ENCODE results near the gene CDH12. TPM values are rescaled to one million over a fixed set of nuclear protein-coding genes. Genes with fewer than 3 reads are reported as not detected.

CDH12 gene
- total and polyA plus RNA-seq, 7 donors: 0.04 TPM; not detected in 6

GRCh38 chr5:22411554-22412349 lies 441.4 kb downstream of the CDH12 start:
- Histone ChIP-seq H3K4me3 (no peak overlapping the region), H3K4me1 (no peaks in the 10 kb centered on the region), H3K9me3 (no peaks in the 10 kb centered on the region), H3K27me3 (no peaks in the 10 kb centered on the region), H3K27ac (no peak overlapping the region), H3K36me3 (no peaks in the 10 kb centered on the region)
- intact Hi-C loops (cut with DNase I): no loop called here
- DNase-seq: no peak
- 38 to 42% methylated on average over 4 of the region's 4 CpGs for WGBS, 2 donors
- TF ChIP-seq CTCF (IDR thresholded peaks at IDR 0.05): no peak
- no peak for TF ChIP-seq POLR2AphosphoS5 (IDR thresholded peaks at IDR 0.05)
- TF ChIP-seq EP300 (IDR thresholded peaks at IDR 0.05): no peak
- TF ChIP-seq POLR2A (IDR thresholded peaks at IDR 0.05): no peak

GRCh38 chr5:22391956-22392355 lies 461.2 kb downstream of the CDH12 start:
- no peak for DNase-seq
- 75 to 78% methylated on average over 3 of the region's 3 CpGs for WGBS, 2 donors
- Histone ChIP-seq H3K36me3 (no peaks in the 10 kb centered on the region), H3K27me3 (no peaks in the 10 kb centered on the region), H3K4me1 (no peaks in the 10 kb centered on the region), H3K4me3 (no peak overlapping the region), H3K27ac (no peak overlapping the region), H3K9me3 (no peaks in the 10 kb centered on the region)
- intact Hi-C loops (cut with DNase I): no loop called here
- TF ChIP-seq POLR2AphosphoS5 (IDR thresholded peaks at IDR 0.05) (no peak), EP300 (IDR thresholded peaks at IDR 0.05) (no peak), POLR2A (IDR thresholded peaks at IDR 0.05) (no peak), CTCF (IDR thresholded peaks at IDR 0.05) (no peak)

- H3K27me3 ChIP-seq: no peaks in the 10 kb centered on the region
- no peak overlapping the region for H3K4me3 ChIP-seq
- intact Hi-C loops (cut with DNase I): no loop called here
- TF ChIP-seq CTCF (IDR thresholded peaks at IDR 0.05) (no peak), POLR2A (IDR thresholded peaks at IDR 0.05) (no peak), POLR2AphosphoS5 (IDR thresholded peaks at IDR 0.05) (no peak), EP300 (IDR thresholded peaks at IDR 0.05) (no peak)
- no peaks in the 10 kb centered on the region for H3K36me3 ChIP-seq
- no peak for DNase-seq
- H3K9me3 ChIP-seq: no peaks in the 10 kb centered on the region
- no peaks in the 10 kb centered on the region for H3K4me1 ChIP-seq
- no peak overlapping the region for H3K27ac ChIP-seq
These were observed 462.3 kb downstream of the CDH12 start for GRCh38 chr5:22390888-22391287.

GRCh38 chr5:22372826-22373660 lies 480.1 kb downstream of the CDH12 start:
- Histone ChIP-seq H3K36me3 (no peaks in the 10 kb centered on the region), H3K4me3 (no peak overlapping the region), H3K27ac (no peak overlapping the region), H3K9me3 (no peaks in the 10 kb centered on the region), H3K4me1 (no peaks in the 10 kb centered on the region), H3K27me3 (no peaks in the 10 kb centered on the region)
- TF ChIP-seq POLR2A (IDR thresholded peaks at IDR 0.05) (no peak), POLR2AphosphoS5 (IDR thresholded peaks at IDR 0.05) (no peak), CTCF (IDR thresholded peaks at IDR 0.05) (no peak), EP300 (IDR thresholded peaks at IDR 0.05) (no peak)
- no peak for DNase-seq
- intact Hi-C loops (cut with DNase I): no loop called here
- WGBS, 2 donors: 73 to 76% methylated on average over 1 of the region's 1 CpG
